ENCODE data around the gene SLC5A2.
"Not testable (repeated sequence)": the region's sequence is repeated elsewhere in the genome, so short reads cannot be mapped to it uniquely, and the experiment has no call there.

Gene SLC5A2

GRCh38 chr16:31535737-31536136, 52.8 kb downstream of the SLC5A2 start:
- DNase-seq: no peak
- intact Hi-C loops (cut with DNase I): no loop called here

GRCh38 chr16:31536804-31537361, 54.0 kb downstream of the SLC5A2 start:
- DNase-seq: peak in 1 of 42 donors; percentile 5
- intact Hi-C loops (cut with DNase I): no loop called here

- intact Hi-C loops (cut with DNase I): no loop called here
- DNase-seq: peak in 1 of 42 donors; percentile 27
Observed at GRCh38 chr16:31537362-31538242, 54.7 kb downstream of the SLC5A2 start.

- intact Hi-C loops (cut with DNase I): not testable (repeated sequence)
- peak in 1 of 42 donors; percentile 12 for DNase-seq
Observed at GRCh38 chr16:31538243-31538598, 55.3 kb downstream of the SLC5A2 start.

- intact Hi-C loops (cut with DNase I); DNase-seq: not testable (repeated sequence)
Observed at GRCh38 chr16:31539762-31540161, 56.8 kb downstream of the SLC5A2 start.

All from head of caudate nucleus (tissue), 42 donors.